GM19463 (cell line): ENCODE measurements around the gene AUTS2.

Experiments used
- ATAC-seq: cut with Tn5 transposase; IDR thresholded peaks from one replicate; pipeline ENCODE4 v1.9.1; 2021; ENCODE audit warnings: mild to moderate bottlenecking, moderate library complexity; ENCODE audit not compliant: unreplicated experiment

Gene AUTS2

GRCh38 chr7:69710768-69711438 lies 112.6 kb downstream of the AUTS2 start:
- ATAC-seq: no peak

- ATAC-seq: no peak
Measured at GRCh38 chr7:69714886-69715576, 116.8 kb downstream of the AUTS2 start.

- ATAC-seq: no peak
Measured at GRCh38 chr7:69717221-69717620, 118.9 kb downstream of the AUTS2 start.

- no peak for ATAC-seq
Measured at GRCh38 chr7:69719717-69720116, 121.4 kb downstream of the AUTS2 start.

GRCh38 chr7:69722843-69723242 lies 124.6 kb downstream of the AUTS2 start:
- ATAC-seq: no peak

- no peak for ATAC-seq
Measured at GRCh38 chr7:69723663-69724062, 125.4 kb downstream of the AUTS2 start.

GRCh38 chr7:69728304-69728703 lies 130.0 kb downstream of the AUTS2 start:
- ATAC-seq: no peak

- no peak for ATAC-seq
Measured at GRCh38 chr7:69732203-69732602, 133.9 kb downstream of the AUTS2 start.

- no peak for ATAC-seq
Measured at GRCh38 chr7:69735582-69735981, 137.3 kb downstream of the AUTS2 start.

- no peak for ATAC-seq
Measured at GRCh38 chr7:69736126-69736810, 138.0 kb downstream of the AUTS2 start.

GRCh38 chr7:69738396-69738951 lies 140.2 kb downstream of the AUTS2 start:
- peak; percentile 59 for ATAC-seq

GRCh38 chr7:69739190-69739589 lies 140.9 kb downstream of the AUTS2 start:
- peak; percentile 80 for ATAC-seq

- peak; percentile 33 for ATAC-seq
Measured at GRCh38 chr7:69739931-69740431, 141.7 kb downstream of the AUTS2 start.

GRCh38 chr7:69742237-69742636 lies 144.0 kb downstream of the AUTS2 start:
- ATAC-seq: no peak

- ATAC-seq: no peak
Measured at GRCh38 chr7:69743436-69743835, 145.2 kb downstream of the AUTS2 start.

GRCh38 chr7:69744026-69744425 lies 145.8 kb downstream of the AUTS2 start:
- ATAC-seq: no peak

GRCh38 chr7:69746383-69746782 lies 148.1 kb downstream of the AUTS2 start:
- ATAC-seq: no peak

GRCh38 chr7:69747144-69747543 lies 148.9 kb downstream of the AUTS2 start:
- no peak for ATAC-seq

GRCh38 chr7:69748530-69748929 lies 150.3 kb downstream of the AUTS2 start:
- no peak for ATAC-seq

GRCh38 chr7:69749372-69749979 lies 151.2 kb downstream of the AUTS2 start:
- ATAC-seq: no peak

- no peak for ATAC-seq
Measured at GRCh38 chr7:69749994-69750393, 151.7 kb downstream of the AUTS2 start.
